HG03025 (cell line): ENCODE results near the gene TCEAL3.
"Not testable (repeated sequence)": the region's sequence is repeated elsewhere in the genome, so short reads cannot be mapped to it uniquely, and the experiment has no call there.

Source experiments
- ATAC-seq: cut with Tn5 transposase; IDR thresholded peaks from one replicate; pipeline ENCODE4 v1.9.1; 2021; ENCODE audit warnings: mild to moderate bottlenecking, moderate library complexity; ENCODE audit not compliant: unreplicated experiment, low FRiP score

The TCEAL3 gene

DNA sequence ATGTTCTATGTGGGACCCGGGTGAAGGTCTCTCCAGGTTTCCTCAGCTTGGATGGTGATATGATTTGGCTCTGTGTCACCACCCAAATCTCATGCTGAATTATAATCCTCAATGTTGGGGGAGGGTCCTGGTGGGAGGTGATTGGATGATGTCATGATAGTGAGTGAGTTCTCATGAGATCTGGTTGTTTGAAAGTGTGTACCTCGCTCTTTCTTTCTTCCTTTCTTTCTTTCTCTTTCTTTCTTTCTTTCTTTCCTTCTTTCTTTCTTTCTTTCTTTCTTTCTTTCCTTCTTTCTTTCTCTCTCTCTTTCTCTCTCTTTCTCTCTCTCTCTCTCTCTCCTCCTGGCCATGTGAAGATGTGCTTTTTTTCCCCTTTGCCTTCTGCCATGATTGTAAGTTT, 51.7 kb downstream of the TCEAL3 start:
- ATAC-seq, result not testable (repeated sequence)
